GM23338 (cell line): ENCODE results near the gene SRGAP3. TPM values are rescaled to one million over a fixed set of nuclear protein-coding genes. Genes with fewer than 3 reads are reported as not detected.

ENCODE experiments used
- ATAC-seq: fragments of 200-7000 bp; cut with Tn5 transposase; 3 replicates; pipeline ENCODE4 v1.9.1; 2020
- DNase-seq: peaks from one replicate; pipeline ENCODE4 v3.0.0-alpha.2; 2015; ENCODE audit warnings: low spot score
- H2AFZ ChIP-seq: fragments of 200-600 bp; sonication (generic); 2 replicates; pipeline ENCODE4 v1.8.0; 2016; ENCODE audit warnings: antibody characterized with exemption, mild to moderate bottlenecking, moderate library complexity
- H3F3A ChIP-seq: fragments of 200-600 bp; sonication (generic); replicated peaks from 2 replicates; pipeline ENCODE4 v1.8.0; 2017; ENCODE audit warnings: antibody characterized with exemption, mixed run types, low read depth
- H3K27ac ChIP-seq: fragments of 200-600 bp; sonication (generic); 2 replicates; pipeline ENCODE4 v1.6.1; 2016; ENCODE audit warnings: low read depth
- H3K27me3 ChIP-seq: fragments of 200-600 bp; sonication (generic); 2 replicates; pipeline ENCODE4 v1.8.0; 2016; ENCODE audit warnings: mild to moderate bottlenecking, mixed run types, moderate library complexity; ENCODE audit not compliant: insufficient read depth
- H3K36me3 ChIP-seq: fragments of 200-600 bp; sonication (generic); 2 replicates; pipeline ENCODE4 v1.8.0; 2016; ENCODE audit warnings: mild to moderate bottlenecking; ENCODE audit not compliant: insufficient read depth
- H3K4me1 ChIP-seq: fragments of 200-600 bp; sonication (generic); 2 replicates; pipeline ENCODE4 v1.8.0; 2016; ENCODE audit warnings: mild to moderate bottlenecking, moderate library complexity; ENCODE audit not compliant: insufficient read depth
- H3K4me2 ChIP-seq: fragments of 200-600 bp; sonication (generic); 2 replicates; pipeline ENCODE4 v1.7.1; 2017; ENCODE audit warnings: mixed run types
- H3K4me3 ChIP-seq: fragments of 200-600 bp; sonication (generic); 2 replicates; pipeline ENCODE4 v1.6.1; 2016; ENCODE audit warnings: mixed run types
- H3K79me2 ChIP-seq: fragments of 200-600 bp; sonication (generic); replicated peaks from 2 replicates; pipeline ENCODE4 v1.8.0; 2017; ENCODE audit warnings: mild to moderate bottlenecking; ENCODE audit not compliant: insufficient read depth
- H3K9me2 ChIP-seq: fragments of 200-600 bp; sonication (generic); 2 replicates; pipeline ENCODE4 v1.8.0; 2017; ENCODE audit not compliant: insufficient read depth
- H4K20me1 ChIP-seq: fragments of 200-600 bp; sonication (generic); replicated peaks from 2 replicates; pipeline ENCODE4 v1.8.0; 2017; ENCODE audit warnings: mild to moderate bottlenecking; ENCODE audit not compliant: insufficient read depth
- H3K27ac Mint-ChIP-seq: 2 replicates; pipeline ENCODE4 v1.8.0; 2020; ENCODE audit warnings: inconsistent platforms, mild to moderate bottlenecking, moderate library complexity, mixed read lengths
- H3K27me3 Mint-ChIP-seq: 3 replicates; pipeline ENCODE4 v1.8.0; 2022; ENCODE audit warnings: low read depth, mild to moderate bottlenecking, moderate library complexity, mixed read lengths, inconsistent platforms; ENCODE audit not compliant: insufficient read depth, poor library complexity
- H3K36me3 Mint-ChIP-seq: 3 replicates; pipeline ENCODE4 v1.8.0; 2021; ENCODE audit warnings: low read depth, mild to moderate bottlenecking, inconsistent platforms, moderate library complexity, mixed read lengths
- H3K4me1 Mint-ChIP-seq: 3 replicates; pipeline ENCODE4 v1.8.0; 2020; ENCODE audit warnings: mild to moderate bottlenecking, inconsistent platforms, mixed read lengths
- H3K4me3 Mint-ChIP-seq: 3 replicates; pipeline ENCODE4 v1.8.0; 2021; ENCODE audit warnings: moderate library complexity, mild to moderate bottlenecking, inconsistent platforms, mixed read lengths
- H3K9me3 Mint-ChIP-seq: 3 replicates; pipeline ENCODE4 v1.8.0; 2020; ENCODE audit warnings: moderate library complexity, mild to moderate bottlenecking, inconsistent platforms, mixed read lengths
- CREB1 ChIP-seq: fragments of 250-450 bp; sonication (Bioruptor Pico); IDR thresholded peaks from 2 replicates; pipeline ENCODE4 v1.5.0; 2020; ENCODE audit warnings: low read depth, mild to moderate bottlenecking, moderate library complexity
- EZH2phosphoT487 ChIP-seq: fragments of 200-600 bp; sonication (generic); IDR thresholded peaks from one replicate; pipeline ENCODE4 v1.8.1; 2018; ENCODE audit warnings: antibody characterized with exemption; ENCODE audit not compliant: unreplicated experiment
- NANOG ChIP-seq: IDR thresholded peaks from 2 replicates; pipeline ENCODE4 v1.6.1; 2016; ENCODE audit warnings: antibody characterized with exemption, borderline replicate concordance
- ZNF114 ChIP-seq: fragments of 250-450 bp; sonication (Bioruptor Pico); IDR thresholded peaks from 2 replicates; pipeline ENCODE4 v1.5.0; 2020; ENCODE audit warnings: mild to moderate bottlenecking, moderate library complexity
- polyA plus RNA-seq: library from polyadenylated mRNA; unstranded; fragments of >200 nt; fragmentation: Nextera tagmentation; extraction: Ambion mirVana; gene quantifications from 2 replicates; pipeline ENCODE4 v1.2.1, GENCODE V29; 2016
- total RNA-seq: library from RNA; depleted of rRNA; stranded (reverse); fragments of >200 nt; shearing (Covaris generic); gene quantifications from 2 replicates; pipeline ENCODE4 v1.2.3, GENCODE V29; 2014
- TF ChIP-seq, protein P1 (sequence below): IDR thresholded peaks from 2 replicates; pipeline ENCODE4 v1.6.1; 2016; ENCODE audit warnings: antibody characterized with exemption
- TF ChIP-seq, protein P2 (sequence below): fragments of 250-450 bp; sonication (Bioruptor Pico); IDR thresholded peaks from 2 replicates; pipeline ENCODE4 v1.5.0; 2020; ENCODE audit warnings: mild to moderate bottlenecking, moderate library complexity

Gene SRGAP3
- total and polyA plus RNA-seq, 2 experiments from 2014 or later: 6.4 to 9.4 TPM

DNA sequence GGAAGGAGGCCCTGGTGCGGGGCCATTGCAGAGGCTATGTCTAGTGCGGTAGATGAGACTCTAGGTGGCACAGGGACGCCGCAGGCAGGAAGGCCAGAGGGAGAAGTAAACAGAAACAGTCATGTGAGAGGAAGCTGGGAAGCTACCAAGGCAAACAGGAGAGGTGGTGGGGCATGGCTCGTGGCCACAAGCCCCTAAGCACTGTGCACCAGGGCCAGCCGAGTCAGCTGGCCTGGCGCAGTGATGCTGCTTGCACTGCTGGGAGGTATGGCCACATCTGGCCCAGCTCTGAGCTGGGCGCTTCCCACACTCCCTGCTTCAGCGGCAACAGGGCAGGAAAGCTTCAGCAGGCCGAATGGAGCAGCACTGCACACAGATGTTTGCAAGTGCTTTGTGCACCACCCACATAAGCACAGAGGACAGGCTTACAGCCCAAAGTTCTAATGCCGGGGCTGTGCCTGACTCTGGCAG lies 76.6 kb downstream of the SRGAP3 start:
- Histone ChIP-seq H3K27ac (no peak overlapping the region), H4K20me1 (no peaks in the 10 kb centered on the region), H3K36me3 (no peaks in the 10 kb centered on the region), H3K9me2 (no peaks in the 10 kb centered on the region), H3K4me3 (no peak overlapping the region), H3K4me1 (0 out of 2 replicates have a peak, but pooled peaks cover 2% of the 10 kb centered on the region), H3K79me2 (no peaks in the 10 kb centered on the region), H3F3A (no peaks in the 10 kb centered on the region), H3K4me2 (no peak overlapping the region), H2AFZ (no peak overlapping the region), H3K27me3 (no peaks in the 10 kb centered on the region)
- ATAC-seq (no peak), DNase-seq (no peak)
- H3K27ac Mint-ChIP-seq: no peak overlapping the region; the same call in 1 of the 2 replicates
- no peaks in the 10 kb centered on the region; the same call in 2 of the 3 replicates for H3K9me3 Mint-ChIP-seq
- H3K4me3 Mint-ChIP-seq: no peak overlapping the region
- TF ChIP-seq, protein P1, sequence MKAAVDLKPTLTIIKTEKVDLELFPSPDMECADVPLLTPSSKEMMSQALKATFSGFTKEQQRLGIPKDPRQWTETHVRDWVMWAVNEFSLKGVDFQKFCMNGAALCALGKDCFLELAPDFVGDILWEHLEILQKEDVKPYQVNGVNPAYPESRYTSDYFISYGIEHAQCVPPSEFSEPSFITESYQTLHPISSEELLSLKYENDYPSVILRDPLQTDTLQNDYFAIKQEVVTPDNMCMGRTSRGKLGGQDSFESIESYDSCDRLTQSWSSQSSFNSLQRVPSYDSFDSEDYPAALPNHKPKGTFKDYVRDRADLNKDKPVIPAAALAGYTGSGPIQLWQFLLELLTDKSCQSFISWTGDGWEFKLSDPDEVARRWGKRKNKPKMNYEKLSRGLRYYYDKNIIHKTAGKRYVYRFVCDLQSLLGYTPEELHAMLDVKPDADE: no peak
- TF ChIP-seq, protein P2, sequence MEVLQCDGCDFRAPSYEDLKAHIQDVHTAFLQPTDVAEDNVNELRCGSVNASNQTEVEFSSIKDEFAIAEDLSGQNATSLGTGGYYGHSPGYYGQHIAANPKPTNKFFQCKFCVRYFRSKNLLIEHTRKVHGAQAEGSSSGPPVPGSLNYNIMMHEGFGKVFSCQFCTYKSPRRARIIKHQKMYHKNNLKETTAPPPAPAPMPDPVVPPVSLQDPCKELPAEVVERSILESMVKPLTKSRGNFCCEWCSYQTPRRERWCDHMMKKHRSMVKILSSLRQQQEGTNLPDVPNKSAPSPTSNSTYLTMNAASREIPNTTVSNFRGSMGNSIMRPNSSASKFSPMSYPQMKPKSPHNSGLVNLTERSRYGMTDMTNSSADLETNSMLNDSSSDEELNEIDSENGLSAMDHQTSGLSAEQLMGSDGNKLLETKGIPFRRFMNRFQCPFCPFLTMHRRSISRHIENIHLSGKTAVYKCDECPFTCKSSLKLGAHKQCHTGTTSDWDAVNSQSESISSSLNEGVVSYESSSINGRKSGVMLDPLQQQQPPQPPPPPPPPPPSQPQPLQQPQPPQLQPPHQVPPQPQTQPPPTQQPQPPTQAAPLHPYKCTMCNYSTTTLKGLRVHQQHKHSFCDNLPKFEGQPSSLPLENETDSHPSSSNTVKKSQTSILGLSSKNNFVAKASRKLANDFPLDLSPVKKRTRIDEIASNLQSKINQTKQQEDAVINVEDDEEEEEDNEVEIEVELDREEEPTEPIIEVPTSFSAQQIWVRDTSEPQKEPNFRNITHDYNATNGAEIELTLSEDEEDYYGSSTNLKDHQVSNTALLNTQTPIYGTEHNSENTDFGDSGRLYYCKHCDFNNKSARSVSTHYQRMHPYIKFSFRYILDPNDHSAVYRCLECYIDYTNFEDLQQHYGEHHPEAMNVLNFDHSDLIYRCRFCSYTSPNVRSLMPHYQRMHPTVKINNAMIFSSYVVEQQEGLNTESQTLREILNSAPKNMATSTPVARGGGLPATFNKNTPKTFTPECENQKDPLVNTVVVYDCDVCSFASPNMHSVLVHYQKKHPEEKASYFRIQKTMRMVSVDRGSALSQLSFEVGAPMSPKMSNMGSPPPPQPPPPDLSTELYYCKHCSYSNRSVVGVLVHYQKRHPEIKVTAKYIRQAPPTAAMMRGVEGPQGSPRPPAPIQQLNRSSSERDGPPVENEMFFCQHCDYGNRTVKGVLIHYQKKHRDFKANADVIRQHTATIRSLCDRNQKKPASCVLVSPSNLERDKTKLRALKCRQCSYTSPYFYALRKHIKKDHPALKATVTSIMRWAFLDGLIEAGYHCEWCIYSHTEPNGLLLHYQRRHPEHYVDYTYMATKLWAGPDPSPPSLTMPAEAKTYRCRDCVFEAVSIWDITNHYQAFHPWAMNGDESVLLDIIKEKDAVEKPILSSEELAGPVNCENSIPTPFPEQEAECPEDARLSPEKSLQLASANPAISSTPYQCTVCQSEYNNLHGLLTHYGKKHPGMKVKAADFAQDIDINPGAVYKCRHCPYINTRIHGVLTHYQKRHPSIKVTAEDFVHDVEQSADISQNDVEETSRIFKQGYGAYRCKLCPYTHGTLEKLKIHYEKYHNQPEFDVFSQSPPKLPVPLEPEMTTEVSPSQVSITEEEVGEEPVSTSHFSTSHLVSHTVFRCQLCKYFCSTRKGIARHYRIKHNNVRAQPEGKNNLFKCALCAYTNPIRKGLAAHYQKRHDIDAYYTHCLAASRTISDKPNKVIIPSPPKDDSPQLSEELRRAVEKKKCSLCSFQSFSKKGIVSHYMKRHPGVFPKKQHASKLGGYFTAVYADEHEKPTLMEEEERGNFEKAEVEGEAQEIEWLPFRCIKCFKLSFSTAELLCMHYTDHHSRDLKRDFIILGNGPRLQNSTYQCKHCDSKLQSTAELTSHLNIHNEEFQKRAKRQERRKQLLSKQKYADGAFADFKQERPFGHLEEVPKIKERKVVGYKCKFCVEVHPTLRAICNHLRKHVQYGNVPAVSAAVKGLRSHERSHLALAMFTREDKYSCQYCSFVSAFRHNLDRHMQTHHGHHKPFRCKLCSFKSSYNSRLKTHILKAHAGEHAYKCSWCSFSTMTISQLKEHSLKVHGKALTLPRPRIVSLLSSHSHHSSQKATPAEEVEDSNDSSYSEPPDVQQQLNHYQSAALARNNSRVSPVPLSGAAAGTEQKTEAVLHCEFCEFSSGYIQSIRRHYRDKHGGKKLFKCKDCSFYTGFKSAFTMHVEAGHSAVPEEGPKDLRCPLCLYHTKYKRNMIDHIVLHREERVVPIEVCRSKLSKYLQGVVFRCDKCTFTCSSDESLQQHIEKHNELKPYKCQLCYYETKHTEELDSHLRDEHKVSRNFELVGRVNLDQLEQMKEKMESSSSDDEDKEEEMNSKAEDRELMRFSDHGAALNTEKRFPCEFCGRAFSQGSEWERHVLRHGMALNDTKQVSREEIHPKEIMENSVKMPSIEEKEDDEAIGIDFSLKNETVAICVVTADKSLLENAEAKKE: no peak
- TF ChIP-seq NANOG (no peak), EZH2phosphoT487 (no peak), CREB1 (CRISPR knock-in tag) (no peak), ZNF114 (CRISPR knock-in tag) (no peak)
- H3K27me3 Mint-ChIP-seq: peaks cover 9% of the 10 kb centered on the region
- peaks cover 6% of the 10 kb centered on the region; the same call in 2 of the 3 replicates for H3K4me1 Mint-ChIP-seq
- H3K36me3 Mint-ChIP-seq: no peaks in the 10 kb centered on the region; the same call in 2 of the 3 replicates
